Bronchial epithelial cell (primary cell): ENCODE data around the gene ATP8A1. TPM values are rescaled to one million over a fixed set of nuclear protein-coding genes. Genes with fewer than 3 reads are reported as not detected.

ENCODE experiments used
- DNase-seq: peaks from one replicate; pipeline ENCODE4 v3.0.0-alpha.2; 2010; ENCODE audit warnings: low read depth
- FAIRE-seq: peaks from 2 replicates; lab custom pipeline; 2011; peaks lifted over from hg19 to GRCh38; lab: Jason Lieb, UNC
- H3K27me3 ChIP-seq: 2 replicates; pipeline ENCODE4 v1.5.1; 2011; ENCODE audit warnings: low read length; ENCODE audit not compliant: control insufficient read depth, insufficient read depth
- H3K36me3 ChIP-seq: 2 replicates; pipeline ENCODE4 v1.5.1; 2011; ENCODE audit warnings: low read length; ENCODE audit not compliant: control insufficient read depth, insufficient read depth
- H3K4me3 ChIP-seq: 2 replicates; pipeline ENCODE4 v1.5.1; 2011; ENCODE audit warnings: mild to moderate bottlenecking, low read depth, low read length, control low read depth
- total RNA-seq: library from RNA; depleted of rRNA; stranded (reverse); fragments of >200 nt; gene quantifications from 2 replicates; pipeline ENCODE4 v1.2.1, GENCODE V29; 2014
- TF ChIP-seq, protein P1 (sequence below): IDR thresholded peaks from 2 replicates; pipeline ENCODE4 v1.5.1; 2011; ENCODE audit warnings: mild to moderate bottlenecking, moderate library complexity, low read length, control low read depth, inconsistent platforms; ENCODE audit not compliant: insufficient read depth, severe bottlenecking

Gene ATP8A1
- total RNA-seq, 1 donor from 2014 or later: 2.1 TPM

DNA sequence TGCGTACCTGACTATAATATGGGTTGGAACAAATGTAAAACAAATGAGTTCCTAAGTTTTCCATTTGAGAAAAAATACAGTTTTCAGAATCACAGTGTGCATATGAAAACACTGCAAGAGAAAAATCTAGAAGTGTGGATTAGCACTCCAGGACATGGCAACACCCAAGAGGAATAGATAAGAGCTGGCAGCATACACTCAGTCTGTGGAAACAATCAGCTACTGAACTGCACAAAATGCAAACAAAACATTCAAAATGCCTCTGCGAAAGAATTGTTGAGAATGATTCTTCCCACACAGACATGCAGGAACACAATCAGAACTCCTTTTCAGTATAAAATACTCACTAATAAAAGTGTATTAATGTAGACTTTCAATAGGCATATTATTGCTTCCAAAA lies 39.9 kb downstream of the ATP8A1 start:
- FAIRE-seq: no peak
- Histone ChIP-seq H3K4me3 (no peak overlapping the region), H3K27me3 (no peaks in the 10 kb centered on the region), H3K36me3 (no peaks in the 10 kb centered on the region)
- no peak for DNase-seq
- TF ChIP-seq, protein P1, sequence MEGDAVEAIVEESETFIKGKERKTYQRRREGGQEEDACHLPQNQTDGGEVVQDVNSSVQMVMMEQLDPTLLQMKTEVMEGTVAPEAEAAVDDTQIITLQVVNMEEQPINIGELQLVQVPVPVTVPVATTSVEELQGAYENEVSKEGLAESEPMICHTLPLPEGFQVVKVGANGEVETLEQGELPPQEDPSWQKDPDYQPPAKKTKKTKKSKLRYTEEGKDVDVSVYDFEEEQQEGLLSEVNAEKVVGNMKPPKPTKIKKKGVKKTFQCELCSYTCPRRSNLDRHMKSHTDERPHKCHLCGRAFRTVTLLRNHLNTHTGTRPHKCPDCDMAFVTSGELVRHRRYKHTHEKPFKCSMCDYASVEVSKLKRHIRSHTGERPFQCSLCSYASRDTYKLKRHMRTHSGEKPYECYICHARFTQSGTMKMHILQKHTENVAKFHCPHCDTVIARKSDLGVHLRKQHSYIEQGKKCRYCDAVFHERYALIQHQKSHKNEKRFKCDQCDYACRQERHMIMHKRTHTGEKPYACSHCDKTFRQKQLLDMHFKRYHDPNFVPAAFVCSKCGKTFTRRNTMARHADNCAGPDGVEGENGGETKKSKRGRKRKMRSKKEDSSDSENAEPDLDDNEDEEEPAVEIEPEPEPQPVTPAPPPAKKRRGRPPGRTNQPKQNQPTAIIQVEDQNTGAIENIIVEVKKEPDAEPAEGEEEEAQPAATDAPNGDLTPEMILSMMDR: no peak

DNA sequence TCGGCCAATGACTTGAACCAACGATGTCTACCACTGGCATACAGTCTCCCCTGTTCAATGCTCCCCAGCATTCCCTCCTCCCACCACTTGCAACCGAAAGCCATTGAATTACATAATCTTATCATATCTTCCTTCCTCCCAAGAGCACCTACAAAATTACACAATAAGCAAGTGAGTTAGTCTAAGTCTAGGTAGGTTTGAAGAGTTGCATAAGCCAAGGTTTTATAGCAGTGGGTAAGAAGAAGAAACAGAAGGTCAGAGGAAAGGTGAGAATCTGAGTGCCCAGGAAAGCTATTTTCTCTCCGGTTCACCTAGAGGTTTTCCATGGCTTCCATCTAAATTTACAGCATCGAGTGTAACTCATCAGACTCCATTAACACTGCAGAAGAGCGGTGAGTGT lies 40.3 kb downstream of the ATP8A1 start:
- Histone ChIP-seq H3K36me3 (no peaks in the 10 kb centered on the region), H3K27me3 (no peaks in the 10 kb centered on the region), H3K4me3 (no peak overlapping the region)
- DNase-seq (no peak), FAIRE-seq (no peak)
- TF ChIP-seq, protein P1: no peak

DNA sequence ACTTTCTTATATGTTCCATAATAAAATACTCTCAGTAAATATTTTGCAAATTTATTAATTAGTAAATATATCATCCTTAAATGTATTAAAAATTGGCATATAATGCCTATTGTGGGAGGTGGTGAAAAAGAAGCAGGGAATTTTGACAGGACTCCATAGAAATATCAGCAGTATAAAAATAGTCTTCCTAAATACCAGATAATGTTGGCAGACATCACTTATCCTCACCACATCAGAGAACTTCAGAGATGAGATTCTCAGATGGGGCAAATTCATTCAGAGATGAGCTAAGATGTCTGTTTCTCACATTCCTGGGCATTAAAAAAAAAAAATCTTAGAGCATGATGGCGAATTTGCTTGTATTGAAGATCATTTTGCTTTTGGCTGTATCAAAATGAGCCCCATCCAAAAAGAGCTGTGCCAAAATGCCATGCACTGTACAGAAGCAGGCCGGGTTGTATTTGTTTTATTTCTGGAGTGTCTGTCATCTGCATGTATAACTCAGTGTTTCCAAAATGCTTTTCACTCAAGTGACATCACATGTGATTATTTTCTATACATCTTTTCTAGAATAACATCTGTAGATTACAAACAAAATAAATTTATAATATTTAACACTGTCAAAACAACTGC lies 41.7 kb downstream of the ATP8A1 start:
- no peak for FAIRE-seq
- Histone ChIP-seq H3K27me3 (no peaks in the 10 kb centered on the region), H3K36me3 (no peaks in the 10 kb centered on the region), H3K4me3 (no peak overlapping the region)
- no peak for DNase-seq
- TF ChIP-seq, protein P1: no peak

DNA sequence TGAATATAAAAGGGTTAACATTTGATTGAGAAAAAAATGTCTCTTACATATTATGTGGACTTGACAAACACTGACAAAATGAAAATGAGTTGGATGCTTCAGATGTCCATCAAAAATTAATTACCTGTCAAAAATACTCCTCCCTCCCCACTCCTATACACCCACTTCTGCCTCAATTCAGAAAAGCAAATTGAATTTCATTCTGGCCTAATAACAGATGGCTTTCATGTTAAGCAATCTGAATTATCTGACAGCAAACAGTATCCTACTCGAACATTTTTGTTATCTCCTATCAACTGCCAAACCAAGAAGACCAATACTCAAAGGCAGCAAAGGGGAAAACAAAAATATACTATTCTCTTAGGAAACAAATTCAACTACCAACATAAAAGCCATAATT lies 44.0 kb downstream of the ATP8A1 start:
- DNase-seq (no peak), FAIRE-seq (no peak)
- Histone ChIP-seq H3K27me3 (no peaks in the 10 kb centered on the region), H3K36me3 (no peaks in the 10 kb centered on the region), H3K4me3 (no peak overlapping the region)
- TF ChIP-seq, protein P1: no peak

DNA sequence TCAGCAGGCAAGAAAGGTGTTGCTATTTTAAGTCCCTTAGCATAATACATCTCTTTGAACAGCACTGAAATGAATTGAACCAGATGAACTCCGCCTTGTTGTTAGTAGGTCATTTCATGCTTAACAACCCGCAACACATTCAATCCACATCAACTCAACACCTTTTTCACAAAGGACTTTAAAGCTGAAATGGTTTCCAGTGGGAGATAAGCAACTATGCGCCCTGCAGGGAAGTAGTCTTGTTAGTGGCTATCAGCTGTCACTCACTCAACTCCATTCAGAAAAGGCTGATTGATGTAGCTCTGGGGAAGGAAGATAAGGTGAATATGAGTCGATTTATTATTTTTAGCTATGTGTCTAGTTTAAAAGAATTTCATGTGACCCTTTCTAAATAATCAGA lies 46.0 kb downstream of the ATP8A1 start:
- TF ChIP-seq, protein P1: no peak
- Histone ChIP-seq H3K27me3 (no peaks in the 10 kb centered on the region), H3K4me3 (no peak overlapping the region), H3K36me3 (no peaks in the 10 kb centered on the region)
- no peak for FAIRE-seq
- no peak for DNase-seq

DNA sequence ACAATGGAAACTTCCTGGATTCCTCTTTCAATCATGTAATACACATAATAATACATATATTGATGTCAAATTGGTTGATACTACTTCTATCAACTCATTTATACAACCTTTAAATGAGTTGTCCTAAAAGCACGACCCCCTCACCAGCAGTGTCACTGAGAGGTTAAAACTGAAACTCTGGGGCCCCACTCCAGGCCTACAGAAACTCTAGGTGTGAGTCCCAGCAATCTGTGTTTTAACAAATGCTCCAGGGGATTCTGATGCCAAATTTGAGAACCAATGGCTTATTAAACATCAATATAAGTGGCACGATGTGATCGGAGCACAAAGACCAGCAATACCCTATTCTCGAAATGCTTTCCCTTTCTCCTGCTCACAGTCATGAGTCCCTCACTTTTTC lies 47.9 kb downstream of the ATP8A1 start:
- TF ChIP-seq, protein P1: no peak
- Histone ChIP-seq H3K4me3 (no peak overlapping the region), H3K36me3 (no peaks in the 10 kb centered on the region), H3K27me3 (no peaks in the 10 kb centered on the region)
- FAIRE-seq (no peak), DNase-seq (no peak)
